Measurements from ENCODE around the gene UBE2J2. TPM values are rescaled to one million over a fixed set of nuclear protein-coding genes. Genes with fewer than 3 reads are reported as not detected.

UBE2J2 gene
- total and polyA plus RNA-seq, 2 of the 8 experiments (the other 6 are each of a cell fraction or from before 2014, with no cell fraction given): 33.6 to 67.9 TPM

- TF ChIP-seq GABPA (IDR thresholded peaks at IDR 0.05; ENCODE audit: borderline replicate concordance, insufficient read depth, low read length) (no peak), SP1 (IDR thresholded peaks at IDR 0.05; ENCODE audit: low read depth, low read length) (no peak), POLR2AphosphoS5 (IDR thresholded peaks at IDR 0.05; ENCODE audit: low read depth, low read length) (no peak; the same call in 1 of the 2 replicates)
Observed at GRCh38 chr1:1312450-1313314, 39.0 kb upstream of the UBE2J2 start (continued).

Data from H1 (cell line).